CD14-positive monocyte (primary cell): ENCODE results near the gene TM4SF1. TPM values are rescaled to one million over a fixed set of nuclear protein-coding genes. Genes with fewer than 3 reads are reported as not detected.

Source experiments
- DNase-seq, 3 donors: peaks; one replicate each; pipeline ENCODE4 v3.0.0-alpha.2; 2011 to 2022
- H2AFZ ChIP-seq: 2 replicates; pipeline ENCODE4 v1.6.0; 2012; ENCODE audit warnings: mild to moderate bottlenecking, low read depth, low read length, inconsistent platforms; ENCODE audit not compliant: insufficient read depth, poor library complexity, severe bottlenecking
- H3K27ac ChIP-seq, 2 donors: 1 replicate in 1 of 2; 2 replicates in 1 of 2; pipeline ENCODE4 v1.5.1; 2012 to 2013; ENCODE audit warnings: low read length in 2 of 2, control low read depth in 1 of 2, inconsistent platforms in 1 of 2, low read depth in 1 of 2, mild to moderate bottlenecking in 1 of 2
- H3K27me3 ChIP-seq, 2 donors: one replicate each; pipeline versions ENCODE4 v1.6.0 to v1.6.1; 2011 to 2013; ENCODE audit warnings: low read length in 2 of 2; ENCODE audit not compliant: control insufficient read depth in 2 of 2, insufficient read depth in 2 of 2
- H3K36me3 ChIP-seq, 2 donors: replicated peaks in 1 of 2; 1 replicate in 1 of 2; 2 replicates in 1 of 2; pipeline versions ENCODE4 v1.5.1 to v1.6.1; 2012 to 2013; ENCODE audit warnings: low read length in 2 of 2, control low read depth in 1 of 2, inconsistent platforms in 1 of 2, mild to moderate bottlenecking in 1 of 2; ENCODE audit not compliant: insufficient read depth in 2 of 2, control insufficient read depth in 1 of 2
- H3K4me1 ChIP-seq, 2 donors: 1 replicate in 1 of 2; 2 replicates in 1 of 2; pipeline versions ENCODE4 v1.5.1 to v1.6.1; 2012 to 2013; ENCODE audit warnings: low read length in 2 of 2, control low read depth in 1 of 2, inconsistent platforms in 1 of 2, mild to moderate bottlenecking in 1 of 2, moderate library complexity in 1 of 2; ENCODE audit not compliant: insufficient read depth in 2 of 2, control insufficient read depth in 1 of 2
- H3K4me2 ChIP-seq: replicated peaks from 2 replicates; pipeline ENCODE3; 2012; ENCODE audit warnings: low read length, moderate library complexity, mild to moderate bottlenecking; ENCODE audit not compliant: poor library complexity, severe bottlenecking; ENCODE audit errors: extremely low read depth
- H3K4me3 ChIP-seq, 3 experiments: fragments of 200-600 bp in 1 of 3; sonication (generic) in 1 of 3; replicated peaks in 1 of 3; 1 replicate in 2 of 3; 2 replicates in 1 of 3; pipeline ENCODE4 v1.5.1; 2011 to 2013; ENCODE audit warnings: low read length in 3 of 3, mild to moderate bottlenecking in 3 of 3, control low read depth in 2 of 3, low read depth in 2 of 3, inconsistent platforms in 1 of 3, moderate library complexity in 1 of 3
- H3K79me2 ChIP-seq: 2 replicates; pipeline ENCODE4 v1.6.0; 2012; ENCODE audit warnings: mild to moderate bottlenecking, control low read depth, inconsistent platforms, low read length, moderate library complexity; ENCODE audit not compliant: insufficient read depth
- H3K9ac ChIP-seq: 2 replicates; pipeline ENCODE4 v1.6.0; 2017; ENCODE audit warnings: low read length, mild to moderate bottlenecking; ENCODE audit not compliant: insufficient read depth, poor library complexity, severe bottlenecking
- H3K9me3 ChIP-seq, 2 donors: replicated peaks in 1 of 2; 1 replicate in 1 of 2; 2 replicates in 1 of 2; pipeline versions ENCODE4 v1.5.1 to v1.6.1; 2012 to 2013; ENCODE audit warnings: low read length in 2 of 2, control low read depth in 1 of 2; ENCODE audit not compliant: control insufficient read depth in 1 of 2, insufficient read depth in 1 of 2
- H4K20me1 ChIP-seq: 2 replicates; pipeline ENCODE4 v1.6.0; 2012; ENCODE audit warnings: mild to moderate bottlenecking, low read length, control low read depth, moderate library complexity; ENCODE audit not compliant: insufficient read depth
- H3K27ac Mint-ChIP-seq, 7 donors: one replicate each; pipeline ENCODE4 v1.8.0; 2020; ENCODE audit warnings: mild to moderate bottlenecking in 7 of 7, mixed read lengths in 7 of 7, moderate library complexity in 6 of 7, inconsistent platforms in 2 of 7
- H3K27me3 Mint-ChIP-seq, 3 donors: one replicate each; pipeline ENCODE4 v1.8.0; 2021 to 2022; ENCODE audit warnings: low read depth in 3 of 3, mild to moderate bottlenecking in 3 of 3, mixed read lengths in 3 of 3, moderate library complexity in 3 of 3, inconsistent platforms in 1 of 3
- H3K36me3 Mint-ChIP-seq, 2 donors: one replicate each; pipeline ENCODE4 v1.8.0; 2020; ENCODE audit warnings: mixed read lengths in 2 of 2, inconsistent platforms in 1 of 2, mild to moderate bottlenecking in 1 of 2
- H3K4me1 Mint-ChIP-seq: one replicate; pipeline ENCODE4 v1.8.0; 2020; ENCODE audit warnings: mild to moderate bottlenecking, mixed read lengths
- H3K4me3 Mint-ChIP-seq, 2 donors: one replicate each; pipeline ENCODE4 v1.8.0; 2020; ENCODE audit warnings: mild to moderate bottlenecking in 2 of 2, mixed read lengths in 2 of 2, moderate library complexity in 1 of 2
- H3K9me3 Mint-ChIP-seq, 7 donors: one replicate each; pipeline ENCODE4 v1.8.0; 2020 to 2022; ENCODE audit warnings: mixed read lengths in 7 of 7, mild to moderate bottlenecking in 6 of 7, moderate library complexity in 6 of 7, inconsistent platforms in 2 of 7
- CTCF ChIP-seq: fragments of 200-600 bp; IDR thresholded peaks from one replicate; pipeline ENCODE4 v1.8.0; 2022; ENCODE audit warnings: antibody characterized with exemption, mild to moderate bottlenecking
- WGBS: methylation state at CpG from one replicate; pipeline ENCODE4 v1.1.5; 2013; ENCODE audit warnings: missing lambda C conversion rate; ENCODE audit not compliant: insufficient coverage; 5-methylcytosine and 5-hydroxymethylcytosine counted together
- intact Hi-C, 2 donors: fragments of 100-400 bp; cut with micrococcal nuclease; formaldehyde crosslinking; loops; one replicate each; pipeline versions ENCODE4 v1.15.0 to v1.15.1; 2023
- polyA plus RNA-seq, 3 donors: library from polyadenylated mRNA; depleted of rRNA in 1 of 3; unstranded in 2 of 3; stranded (reverse) in 1 of 3; fragments of 300-500 nt in 2 of 3; fragments of >200 nt in 1 of 3; fragmentation: Illumina TruSeq in 2 of 3; gene quantifications; 1 replicate in 2 of 3; 2 replicates in 1 of 3; pipeline ENCODE4 v1.2.3, GENCODE V29; 2012 to 2021

TM4SF1 gene
- polyA plus RNA-seq, 3 donors, result not detected

DNA sequence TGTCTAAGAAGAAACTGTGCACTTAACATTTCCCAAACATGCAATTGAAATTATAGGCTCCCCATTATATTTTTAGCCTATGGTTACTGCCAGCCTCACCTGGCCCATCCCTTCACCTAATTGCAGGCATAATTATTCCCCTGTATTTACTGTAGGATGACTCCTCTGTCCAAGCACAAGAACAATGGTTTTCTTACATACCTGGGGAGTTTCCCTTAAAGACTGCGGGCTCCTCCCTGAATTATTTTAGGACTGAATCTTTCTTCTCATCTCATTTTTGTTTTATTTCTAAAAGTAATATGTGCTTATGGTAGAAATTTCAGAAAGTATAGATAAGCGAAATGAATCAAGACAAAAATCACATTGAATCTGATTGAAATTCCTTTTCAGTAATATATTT lies 11.4 kb downstream of the TM4SF1 start:
- no peak overlapping the region for H2AFZ ChIP-seq
- Mint-ChIP-seq H3K4me3 (no peak overlapping the region), H3K27ac (no peak overlapping the region), H3K36me3 (no peaks in the 10 kb centered on the region), H3K27me3 (peaks cover 0 to 2% (median 1%) of the 10 kb centered on the region in 3 donors), H3K9me3 (no peaks in the 10 kb centered on the region), H3K4me1 (peaks cover 16% of the 10 kb centered on the region)
- peaks cover 10% of the 10 kb centered on the region in 2 donors for H3K4me1 ChIP-seq
- H3K9me3 ChIP-seq, result no peaks in the 10 kb centered on the region
- WGBS, result no CpG with 5 or more reads among the region's 2 CpGs
- no peak for DNase-seq
- H3K27ac ChIP-seq, result no peak overlapping the region
- no peaks in the 10 kb centered on the region for H3K79me2 ChIP-seq
- H4K20me1 ChIP-seq, result no peaks in the 10 kb centered on the region
- no peaks in the 10 kb centered on the region for H3K36me3 ChIP-seq
- no peak for TF ChIP-seq CTCF
- no peak overlapping the region for H3K4me2 ChIP-seq
- H3K9ac ChIP-seq, result no peak overlapping the region
- no peaks in the 10 kb centered on the region for H3K27me3 ChIP-seq
- intact Hi-C loops, result no loop called here
- no peak overlapping the region for H3K4me3 ChIP-seq

DNA sequence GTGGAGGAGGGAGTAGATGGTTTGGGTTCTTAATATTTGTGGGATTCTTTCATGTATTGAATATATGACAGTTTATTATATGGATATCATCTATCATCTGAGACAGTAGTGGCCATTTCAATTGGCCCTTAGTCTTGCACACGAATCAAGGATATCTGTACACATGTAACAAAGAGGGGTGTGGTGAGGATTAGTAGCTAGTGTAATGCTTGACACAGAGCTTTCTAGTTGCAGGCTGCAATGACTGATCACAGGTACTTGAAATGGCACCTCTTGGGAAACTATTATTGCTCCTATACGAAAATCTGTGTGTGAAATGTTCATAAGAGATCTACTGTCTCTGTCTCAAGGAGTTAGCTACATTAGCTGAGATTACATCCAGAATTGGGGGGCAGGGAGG lies 12.8 kb downstream of the TM4SF1 start:
- H3K27me3 ChIP-seq, result no peaks in the 10 kb centered on the region
- H3K4me2 ChIP-seq, result no peak overlapping the region
- no peak overlapping the region for H3K27ac Mint-ChIP-seq
- 100% methylated on average over 1 of the region's 2 CpGs for WGBS
- no peaks in the 10 kb centered on the region for H3K9me3 Mint-ChIP-seq
- no peaks in the 10 kb centered on the region for H3K9me3 ChIP-seq
- TF ChIP-seq CTCF, result no peak
- H3K36me3 Mint-ChIP-seq, result no peaks in the 10 kb centered on the region
- intact Hi-C loops, result no loop called here
- H2AFZ ChIP-seq, result no peak overlapping the region
- H3K4me1 Mint-ChIP-seq, result peaks cover 7% of the 10 kb centered on the region
- no peaks in the 10 kb centered on the region for H3K4me1 ChIP-seq
- no peak overlapping the region for H3K27ac ChIP-seq
- peaks cover 0 to 2% (median 1%) of the 10 kb centered on the region in 3 donors for H3K27me3 Mint-ChIP-seq
- no peak for DNase-seq
- H3K9ac ChIP-seq, result no peak overlapping the region
- H3K4me3 ChIP-seq, result no peak overlapping the region
- no peaks in the 10 kb centered on the region for H4K20me1 ChIP-seq
- no peaks in the 10 kb centered on the region for H3K79me2 ChIP-seq
- no peaks in the 10 kb centered on the region for H3K36me3 ChIP-seq
- H3K4me3 Mint-ChIP-seq, result no peak overlapping the region
